Measurements from ENCODE around the gene TAF15. TPM values are rescaled to one million over a fixed set of nuclear protein-coding genes. Genes with fewer than 3 reads are reported as not detected.
A peak's percentile ranks its signal among the peaks of the same experiment; 100 is the strongest.

TAF15 gene
- total and polyA plus RNA-seq, 2 donors (not counting 1 experiment from before 2014, with no cell fraction given): 51.0 to 246 TPM

GRCh38 chr17:35766903-35767510 lies 42.3 kb upstream of the TAF15 start:
- H3K4me2 ChIP-seq (replicated peaks; ENCODE audit: low read depth, low read length, poor library complexity, severe bottlenecking): no peak overlapping the region
- H2AFZ ChIP-seq (ENCODE audit: insufficient read depth, low read depth, low read length, poor library complexity, severe bottlenecking): no peak overlapping the region
- H3K4me1 ChIP-seq (ENCODE audit: control insufficient read depth in 2 of 2, insufficient read depth in 2 of 2, low read length in 2 of 2): peaks cover 7 to 13% of the 10 kb centered on the region in 2 donors
- ChIA-PET POLR2A (interaction anchor here (0.5 to 1.2 kb wide), 2 partner anchors 37 to 42 kb away, joined by 6 to 8 read pairs; partner anchors contain the start of gene TAF15), CTCF (interaction anchor here (0.6 to 10.2 kb wide), 9 partner anchors 9 to 66 kb away, joined by 3 to 349 read pairs (median 6); partner anchors contain the start of genes MMP28 and TAF15)
- TF ChIP-seq, protein P1, sequence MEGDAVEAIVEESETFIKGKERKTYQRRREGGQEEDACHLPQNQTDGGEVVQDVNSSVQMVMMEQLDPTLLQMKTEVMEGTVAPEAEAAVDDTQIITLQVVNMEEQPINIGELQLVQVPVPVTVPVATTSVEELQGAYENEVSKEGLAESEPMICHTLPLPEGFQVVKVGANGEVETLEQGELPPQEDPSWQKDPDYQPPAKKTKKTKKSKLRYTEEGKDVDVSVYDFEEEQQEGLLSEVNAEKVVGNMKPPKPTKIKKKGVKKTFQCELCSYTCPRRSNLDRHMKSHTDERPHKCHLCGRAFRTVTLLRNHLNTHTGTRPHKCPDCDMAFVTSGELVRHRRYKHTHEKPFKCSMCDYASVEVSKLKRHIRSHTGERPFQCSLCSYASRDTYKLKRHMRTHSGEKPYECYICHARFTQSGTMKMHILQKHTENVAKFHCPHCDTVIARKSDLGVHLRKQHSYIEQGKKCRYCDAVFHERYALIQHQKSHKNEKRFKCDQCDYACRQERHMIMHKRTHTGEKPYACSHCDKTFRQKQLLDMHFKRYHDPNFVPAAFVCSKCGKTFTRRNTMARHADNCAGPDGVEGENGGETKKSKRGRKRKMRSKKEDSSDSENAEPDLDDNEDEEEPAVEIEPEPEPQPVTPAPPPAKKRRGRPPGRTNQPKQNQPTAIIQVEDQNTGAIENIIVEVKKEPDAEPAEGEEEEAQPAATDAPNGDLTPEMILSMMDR (IDR thresholded peaks at IDR 0.05): peak; percentile 56
- no peak for TF ChIP-seq EZH2 (IDR thresholded peaks at IDR 0.05; ENCODE audit: borderline replicate concordance, insufficient read depth, low read depth, low read length, poor library complexity, severe bottlenecking)
- H4K20me1 ChIP-seq (ENCODE audit: control insufficient read depth, insufficient read depth, low read length, poor library complexity, severe bottlenecking): no peaks in the 10 kb centered on the region
- 65% methylated on average over 3 of the region's 7 CpGs for WGBS (ENCODE audit: insufficient coverage)
- DNase-seq: peak; percentile 45
- Mint-ChIP-seq H3K4me3 (peak overlapping the region; percentile 16), H3K27ac (no peak overlapping the region), H3K27me3 (peaks cover 6% of the 10 kb centered on the region), H3K4me1 (peaks cover 8% of the 10 kb centered on the region), H3K9me3 (ENCODE audit: insufficient read depth) (no peaks in the 10 kb centered on the region)
- H3K9me3 ChIP-seq (ENCODE audit: control extremely low read depth in 1 of 3, control insufficient read depth in 2 of 3, insufficient read depth in 1 of 3, low read length in 2 of 3): peaks cover 0 to 3% (median 0%) of the 10 kb centered on the region in 3 donors
- no peak overlapping the region for H3K27ac ChIP-seq (ENCODE audit: low read length in 2 of 2)
- H3K9ac ChIP-seq (ENCODE audit: low read length): no peak overlapping the region
- H3K27me3 ChIP-seq (replicated peaks in 1 of 4; ENCODE audit: control extremely low read depth in 1 of 4, control insufficient read depth in 3 of 4, insufficient read depth in 4 of 4, low read length in 3 of 4): no peaks in the 10 kb centered on the region
- no peak for ATAC-seq (ENCODE audit: low read depth)
- H3K4me3 ChIP-seq (ENCODE audit: control extremely low read depth in 1 of 5, extremely low read depth in 1 of 5, insufficient read depth in 1 of 5, low read depth in 2 of 5, low read length in 4 of 5): no peak overlapping the region
- H3K79me2 ChIP-seq (ENCODE audit: control insufficient read depth, insufficient read depth, low read length): no peaks in the 10 kb centered on the region
- H3K36me3 ChIP-seq (replicated peaks in 1 of 2; ENCODE audit: control extremely low read depth in 1 of 2, control insufficient read depth in 1 of 2, extremely low read depth in 1 of 2, insufficient read depth in 2 of 2, low read length in 1 of 2): no peaks in the 10 kb centered on the region
- intact Hi-C loops (cut with micrococcal nuclease): loop anchor here (10.0 kb wide), 1 partner anchor 718 kb away; the partner anchor contains the start of gene ZNHIT3

DNA sequence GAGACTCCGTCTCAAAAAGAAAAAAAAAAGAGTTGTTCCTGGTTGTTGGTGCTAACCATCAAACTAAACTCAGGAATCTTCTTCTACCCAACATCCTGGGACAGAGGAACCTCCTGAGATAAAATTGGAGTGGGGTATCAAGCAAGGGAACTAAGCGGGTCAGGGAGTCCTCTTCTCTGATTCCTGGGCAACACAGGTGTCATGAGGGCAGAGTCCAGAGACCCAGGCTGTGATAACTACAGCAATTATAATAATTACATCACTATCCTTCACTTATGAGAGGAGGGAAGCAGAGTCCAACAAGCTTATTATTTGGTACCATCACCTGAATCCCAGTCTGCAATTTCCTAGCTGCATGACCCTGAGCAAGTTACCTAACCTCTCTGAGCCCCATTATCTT lies 40.5 kb upstream of the TAF15 start:
- Mint-ChIP-seq H3K9me3 (ENCODE audit: insufficient read depth) (no peaks in the 10 kb centered on the region), H3K27ac (no peak overlapping the region), H3K4me3 (no peak overlapping the region), H3K27me3 (peaks cover 13% of the 10 kb centered on the region), H3K4me1 (peaks cover 8% of the 10 kb centered on the region)
- H3K27ac ChIP-seq (ENCODE audit: low read length in 2 of 2): no peak overlapping the region
- H3K4me3 ChIP-seq (ENCODE audit: control extremely low read depth in 1 of 5, extremely low read depth in 1 of 5, insufficient read depth in 1 of 5, low read depth in 2 of 5, low read length in 4 of 5): no peak overlapping the region
- intact Hi-C loops (cut with micrococcal nuclease): loop anchor here (10.0 kb wide), 1 partner anchor 716 kb away; the partner anchor contains the start of gene ZNHIT3
- no peak overlapping the region for H3K4me2 ChIP-seq (replicated peaks; ENCODE audit: low read depth, low read length, poor library complexity, severe bottlenecking)
- H4K20me1 ChIP-seq (ENCODE audit: control insufficient read depth, insufficient read depth, low read length, poor library complexity, severe bottlenecking): no peaks in the 10 kb centered on the region
- CTCF ChIA-PET: interaction anchor here (0.5 to 10.2 kb wide), 3 partner anchors 33 to 781 kb away, joined by 4 to 349 read pairs (median 8); partner anchors contain the start of gene TAF15
- H3K79me2 ChIP-seq (ENCODE audit: control insufficient read depth, insufficient read depth, low read length): no peaks in the 10 kb centered on the region
- H3K4me1 ChIP-seq (ENCODE audit: control insufficient read depth in 2 of 2, insufficient read depth in 2 of 2, low read length in 2 of 2): peaks cover 7 to 11% of the 10 kb centered on the region in 2 donors
- DNase-seq (no peak), ATAC-seq (ENCODE audit: low read depth) (no peak)
- no CpG with 5 or more reads among the region's 2 CpGs for WGBS (ENCODE audit: insufficient coverage)
- no peaks in the 10 kb centered on the region for H3K27me3 ChIP-seq (replicated peaks in 1 of 4; ENCODE audit: control extremely low read depth in 1 of 4, control insufficient read depth in 3 of 4, insufficient read depth in 4 of 4, low read length in 3 of 4)
- H3K9me3 ChIP-seq (ENCODE audit: control extremely low read depth in 1 of 3, control insufficient read depth in 2 of 3, insufficient read depth in 1 of 3, low read length in 2 of 3): peaks cover 0 to 3% (median 0%) of the 10 kb centered on the region in 3 donors
- no peak overlapping the region for H3K9ac ChIP-seq (ENCODE audit: low read length)
- TF ChIP-seq, protein P1 (IDR thresholded peaks at IDR 0.05): no peak
- TF ChIP-seq EZH2 (IDR thresholded peaks at IDR 0.05; ENCODE audit: borderline replicate concordance, insufficient read depth, low read depth, low read length, poor library complexity, severe bottlenecking): no peak
- no peak overlapping the region for H2AFZ ChIP-seq (ENCODE audit: insufficient read depth, low read depth, low read length, poor library complexity, severe bottlenecking)
- POLR2A ChIA-PET: no interaction called here
- H3K36me3 ChIP-seq (replicated peaks in 1 of 2; ENCODE audit: control extremely low read depth in 1 of 2, control insufficient read depth in 1 of 2, extremely low read depth in 1 of 2, insufficient read depth in 2 of 2, low read length in 1 of 2): no peaks in the 10 kb centered on the region

Measured in B cell (primary cell).